ENCODE data around the gene SRPK2. TPM values are rescaled to one million over a fixed set of nuclear protein-coding genes. Genes with fewer than 3 reads are reported as not detected.
"Not testable (repeated sequence)": the region's sequence is repeated elsewhere in the genome, so short reads cannot be mapped to it uniquely, and the experiment has no call there.

SRPK2 gene
- polyA plus RNA-seq, 1 donor, result 26.7 TPM

GRCh38 chr7:105377903-105378302 lies 10.8 kb downstream of the SRPK2 start:
- no peak for DNase-seq
- Histone ChIP-seq H3K9me3 (ENCODE audit: control insufficient read depth, low read depth, low read length) (no peaks in the 10 kb centered on the region), H3K4me1 (ENCODE audit: control insufficient read depth, insufficient read depth, low read length) (no peaks in the 10 kb centered on the region), H3K27ac (ENCODE audit: low read length) (no peak overlapping the region), H3K4me3 (ENCODE audit: low read length) (no peak overlapping the region), H3K27me3 (ENCODE audit: control insufficient read depth, insufficient read depth, low read length) (no peaks in the 10 kb centered on the region), H3K36me3 (ENCODE audit: control insufficient read depth, insufficient read depth, low read length) (no peaks in the 10 kb centered on the region)
- WGBS (ENCODE audit: insufficient coverage, low lambda C conversion rate), result 80% methylated on average over 1 of the region's 3 CpGs

DNA sequence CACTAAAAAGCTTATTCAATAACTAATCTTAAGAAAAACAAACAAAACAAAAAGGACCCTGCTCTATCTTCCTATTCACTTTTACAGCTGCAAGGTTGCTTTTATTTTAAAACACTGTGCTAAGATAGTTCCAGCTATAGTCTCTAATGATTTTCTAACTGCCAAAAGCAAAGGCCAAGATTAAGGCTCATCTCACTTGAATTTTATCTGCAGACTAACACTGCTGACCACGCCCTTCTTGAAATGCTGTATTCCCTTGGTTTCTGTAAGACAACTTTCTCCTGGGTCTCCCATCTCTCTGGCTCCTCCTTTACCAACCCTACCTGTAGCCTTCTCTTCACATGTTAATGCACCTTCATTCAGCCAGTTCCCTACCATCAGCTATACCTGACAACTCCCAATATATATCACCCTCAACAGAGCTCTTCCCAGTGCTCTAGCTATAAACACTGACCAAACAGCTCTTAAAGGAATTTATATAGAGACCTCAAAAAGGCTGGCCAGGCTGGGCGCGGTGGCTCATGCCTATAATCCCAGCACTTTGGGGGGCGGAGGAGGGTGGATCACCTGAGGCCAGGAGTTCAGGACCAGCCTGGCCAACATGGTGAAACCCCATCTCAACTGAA lies 11.7 kb downstream of the SRPK2 start:
- Histone ChIP-seq H3K27me3 (ENCODE audit: control insufficient read depth, insufficient read depth, low read length) (no peaks in the 10 kb centered on the region), H3K36me3 (ENCODE audit: control insufficient read depth, insufficient read depth, low read length) (no peaks in the 10 kb centered on the region)
- no CpG with 5 or more reads among the region's 4 CpGs for WGBS (ENCODE audit: insufficient coverage, low lambda C conversion rate)

GRCh38 chr7:105369944-105370343 lies 18.8 kb downstream of the SRPK2 start:
- 0% methylated on average over 1 of the region's 3 CpGs for WGBS (ENCODE audit: insufficient coverage, low lambda C conversion rate)
- Histone ChIP-seq H3K4me3 (ENCODE audit: low read length) (no peak overlapping the region), H3K27ac (ENCODE audit: low read length) (no peak overlapping the region), H3K36me3 (ENCODE audit: control insufficient read depth, insufficient read depth, low read length) (no peaks in the 10 kb centered on the region), H3K4me1 (ENCODE audit: control insufficient read depth, insufficient read depth, low read length) (no peaks in the 10 kb centered on the region), H3K9me3 (ENCODE audit: control insufficient read depth, low read depth, low read length) (no peaks in the 10 kb centered on the region), H3K27me3 (ENCODE audit: control insufficient read depth, insufficient read depth, low read length) (no peaks in the 10 kb centered on the region)
- DNase-seq, result no peak

More for the DNA sequence above, 11.7 kb downstream of the SRPK2 start:
- no peak for DNase-seq
- no peaks in the 10 kb centered on the region for H3K9me3 ChIP-seq (ENCODE audit: control insufficient read depth, low read depth, low read length)
- no peak overlapping the region for H3K27ac ChIP-seq (ENCODE audit: low read length)
- no peaks in the 10 kb centered on the region for H3K4me1 ChIP-seq (ENCODE audit: control insufficient read depth, insufficient read depth, low read length)
- no peak overlapping the region for H3K4me3 ChIP-seq (ENCODE audit: low read length)

DNA sequence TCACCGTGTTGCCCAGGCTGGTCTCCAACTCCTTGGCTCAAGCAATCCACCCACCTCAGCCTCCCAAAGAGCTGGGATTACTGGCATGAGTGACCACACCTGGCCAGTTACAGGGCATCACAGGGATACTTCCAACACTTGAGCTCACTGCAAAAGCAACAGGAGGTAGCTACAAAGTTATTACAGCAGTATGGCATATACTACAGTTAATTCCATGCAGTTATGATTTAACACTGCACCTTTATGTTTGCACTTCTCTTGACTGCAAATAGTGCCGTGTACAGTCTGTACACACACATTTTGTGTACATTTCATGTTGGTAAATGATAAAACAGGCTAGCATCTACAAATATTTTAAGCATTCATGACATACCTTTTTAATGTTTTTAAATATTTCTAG lies 21.3 kb downstream of the SRPK2 start:
- H3K36me3 ChIP-seq (ENCODE audit: control insufficient read depth, insufficient read depth, low read length), result no peaks in the 10 kb centered on the region
- H3K4me1 ChIP-seq (ENCODE audit: control insufficient read depth, insufficient read depth, low read length), result no peaks in the 10 kb centered on the region
- H3K27me3 ChIP-seq (ENCODE audit: control insufficient read depth, insufficient read depth, low read length), result no peaks in the 10 kb centered on the region
- no peak overlapping the region for H3K27ac ChIP-seq (ENCODE audit: low read length)
- DNase-seq, result no peak
- no peak overlapping the region for H3K4me3 ChIP-seq (ENCODE audit: low read length)
- no CpG with 5 or more reads among the region's 2 CpGs for WGBS (ENCODE audit: insufficient coverage, low lambda C conversion rate)
- no peaks in the 10 kb centered on the region for H3K9me3 ChIP-seq (ENCODE audit: control insufficient read depth, low read depth, low read length)

GRCh38 chr7:105365541-105366534 lies 22.9 kb downstream of the SRPK2 start:
- Histone ChIP-seq H3K27me3 (ENCODE audit: control insufficient read depth, insufficient read depth, low read length) (no peaks in the 10 kb centered on the region), H3K27ac (ENCODE audit: low read length) (no peak overlapping the region), H3K36me3 (ENCODE audit: control insufficient read depth, insufficient read depth, low read length) (no peaks in the 10 kb centered on the region), H3K4me3 (ENCODE audit: low read length) (no peak overlapping the region), H3K4me1 (ENCODE audit: control insufficient read depth, insufficient read depth, low read length) (no peaks in the 10 kb centered on the region), H3K9me3 (ENCODE audit: control insufficient read depth, low read depth, low read length) (no peaks in the 10 kb centered on the region)
- no peak for DNase-seq
- no CpG with 5 or more reads among the region's 25 CpGs for WGBS (ENCODE audit: insufficient coverage, low lambda C conversion rate)

GRCh38 chr7:105364684-105365083 lies 24.0 kb downstream of the SRPK2 start:
- no peaks in the 10 kb centered on the region for H3K36me3 ChIP-seq (ENCODE audit: control insufficient read depth, insufficient read depth, low read length)
- H3K4me1 ChIP-seq (ENCODE audit: control insufficient read depth, insufficient read depth, low read length), result no peaks in the 10 kb centered on the region
- no peak overlapping the region for H3K27ac ChIP-seq (ENCODE audit: low read length)
- no peak overlapping the region for H3K4me3 ChIP-seq (ENCODE audit: low read length)
- WGBS (ENCODE audit: insufficient coverage, low lambda C conversion rate), result no CpG with 5 or more reads among the region's 3 CpGs
- no peaks in the 10 kb centered on the region for H3K9me3 ChIP-seq (ENCODE audit: control insufficient read depth, low read depth, low read length)
- H3K27me3 ChIP-seq (ENCODE audit: control insufficient read depth, insufficient read depth, low read length), result no peaks in the 10 kb centered on the region
- no peak for DNase-seq

DNA sequence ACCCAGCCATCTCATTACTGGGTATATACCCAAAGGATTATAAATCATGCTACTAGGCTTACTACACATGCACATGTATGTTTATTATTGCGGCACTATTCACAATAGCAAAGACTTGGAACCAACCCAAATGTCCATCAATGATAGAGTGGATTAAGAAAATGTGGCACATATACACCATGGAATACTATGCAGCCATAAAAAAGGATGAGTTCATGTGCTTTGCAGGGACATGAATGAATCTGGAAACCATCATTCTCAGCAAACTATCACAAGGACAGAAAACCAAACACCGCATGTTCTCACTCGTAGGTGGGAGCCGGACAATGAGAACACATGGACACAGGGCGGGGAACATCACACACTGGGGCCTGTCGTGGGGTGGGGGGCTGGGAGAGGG lies 25.1 kb downstream of the SRPK2 start:
- H3K27me3 ChIP-seq (ENCODE audit: control insufficient read depth, insufficient read depth, low read length); H3K36me3 ChIP-seq (ENCODE audit: control insufficient read depth, insufficient read depth, low read length); H3K27ac ChIP-seq (ENCODE audit: low read length); H3K4me1 ChIP-seq (ENCODE audit: control insufficient read depth, insufficient read depth, low read length); H3K9me3 ChIP-seq (ENCODE audit: control insufficient read depth, low read depth, low read length); H3K4me3 ChIP-seq (ENCODE audit: low read length); DNase-seq: not testable (repeated sequence)
- 100% methylated on average over 1 of the region's 6 CpGs for WGBS (ENCODE audit: insufficient coverage, low lambda C conversion rate)

DNA sequence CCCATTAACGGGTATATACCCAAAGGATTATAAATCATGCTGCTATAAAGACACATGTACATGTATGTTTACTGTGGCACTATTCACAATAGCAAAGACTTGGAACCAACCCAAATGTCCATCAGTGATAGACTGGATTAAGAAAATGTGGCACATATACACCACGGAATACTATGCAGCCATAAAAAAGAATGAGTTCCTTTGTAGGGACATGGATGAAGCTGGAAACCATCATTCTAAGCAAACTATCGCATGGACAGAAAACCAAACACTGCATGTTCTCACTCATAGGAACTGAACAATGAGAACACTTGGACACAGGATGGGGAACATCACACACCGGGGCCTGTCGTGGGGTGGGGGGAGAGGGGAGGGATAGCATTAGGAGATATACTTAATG lies 26.0 kb downstream of the SRPK2 start:
- not testable (repeated sequence) for H3K4me1 ChIP-seq (ENCODE audit: control insufficient read depth, insufficient read depth, low read length); DNase-seq; H3K9me3 ChIP-seq (ENCODE audit: control insufficient read depth, low read depth, low read length); H3K4me3 ChIP-seq (ENCODE audit: low read length); H3K27me3 ChIP-seq (ENCODE audit: control insufficient read depth, insufficient read depth, low read length); H3K36me3 ChIP-seq (ENCODE audit: control insufficient read depth, insufficient read depth, low read length); H3K27ac ChIP-seq (ENCODE audit: low read length)
- WGBS (ENCODE audit: insufficient coverage, low lambda C conversion rate), result no CpG with 5 or more reads among the region's 5 CpGs

- H3K27ac ChIP-seq (ENCODE audit: low read length); H3K27me3 ChIP-seq (ENCODE audit: control insufficient read depth, insufficient read depth, low read length); DNase-seq: not testable (repeated sequence)
Measured at GRCh38 chr7:105361995-105362394, 26.7 kb downstream of the SRPK2 start.

DNA sequence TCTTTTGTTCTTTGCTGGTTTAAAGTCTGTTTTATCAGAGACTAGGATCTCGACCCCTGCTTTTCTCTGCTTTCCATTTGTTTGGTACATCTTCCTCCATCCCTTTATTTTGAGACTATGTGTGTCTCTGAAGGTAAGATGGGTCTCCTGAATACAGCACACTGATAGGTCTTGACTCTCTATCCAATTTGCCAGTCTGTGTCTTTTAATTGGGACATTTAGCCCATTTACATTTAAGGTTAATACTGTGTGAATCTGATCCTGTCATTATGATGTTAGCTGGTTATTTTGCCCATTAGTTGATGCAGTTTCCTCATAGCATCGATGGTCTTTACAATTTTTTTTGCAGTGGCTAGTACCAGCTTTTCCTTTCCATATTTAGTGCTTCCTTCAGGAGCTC lies 28.6 kb downstream of the SRPK2 start:
- not testable (repeated sequence) for H3K4me3 ChIP-seq (ENCODE audit: low read length); H3K27ac ChIP-seq (ENCODE audit: low read length); H3K27me3 ChIP-seq (ENCODE audit: control insufficient read depth, insufficient read depth, low read length); H3K4me1 ChIP-seq (ENCODE audit: control insufficient read depth, insufficient read depth, low read length); DNase-seq; H3K9me3 ChIP-seq (ENCODE audit: control insufficient read depth, low read depth, low read length); H3K36me3 ChIP-seq (ENCODE audit: control insufficient read depth, insufficient read depth, low read length)
- WGBS (ENCODE audit: insufficient coverage, low lambda C conversion rate), result no CpG with 5 or more reads among the region's 2 CpGs

More at GRCh38 chr7:105361995-105362394, 26.7 kb downstream of the SRPK2 start:
- H3K9me3 ChIP-seq (ENCODE audit: control insufficient read depth, low read depth, low read length); H3K4me1 ChIP-seq (ENCODE audit: control insufficient read depth, insufficient read depth, low read length); H3K4me3 ChIP-seq (ENCODE audit: low read length); H3K36me3 ChIP-seq (ENCODE audit: control insufficient read depth, insufficient read depth, low read length): not testable (repeated sequence)
- no CpG with 5 or more reads among the region's 8 CpGs for WGBS (ENCODE audit: insufficient coverage, low lambda C conversion rate)
